Tibial artery (tissue), 4 donors: Measurements from ENCODE around the gene TMCO4.

Experiments used
- DNase-seq, 2 donors: peaks; one replicate each; pipeline ENCODE4 v3.0.0-alpha.2; 2019
- H3K27ac ChIP-seq, 2 donors: fragments of 200-600 bp; sonication (generic) in 1 of 2; 1 replicate in 1 of 2; 2 replicates in 1 of 2; pipeline ENCODE4 v1.5.1; 2018 to 2019; ENCODE audit warnings: mild to moderate bottlenecking in 1 of 2
- H3K27me3 ChIP-seq, 2 donors: fragments of 200-600 bp; sonication (generic) in 1 of 2; one replicate each; pipeline versions ENCODE4 v1.5.1 to v1.6.0; 2016 to 2019
- H3K36me3 ChIP-seq, 3 donors: fragments of 200-600 bp; sonication (generic) in 2 of 3; one replicate each; pipeline ENCODE4 v1.5.1; 2016 to 2019; ENCODE audit warnings: mild to moderate bottlenecking in 2 of 3
- H3K4me1 ChIP-seq, 4 donors: fragments of 200-600 bp; sonication (generic) in 2 of 4; 1 replicate in 3 of 4; 2 replicates in 1 of 4; pipeline ENCODE4 v1.5.1; 2016 to 2019
- H3K4me3 ChIP-seq, 2 donors: fragments of 200-600 bp; sonication (generic) in 1 of 2; 1 replicate in 1 of 2; 2 replicates in 1 of 2; pipeline ENCODE4 v1.5.1; 2018 to 2019; ENCODE audit warnings: mild to moderate bottlenecking in 2 of 2
- H3K9me3 ChIP-seq, 3 donors: fragments of 200-600 bp; sonication (generic) in 1 of 3; one replicate each; pipeline ENCODE4 v1.5.1; 2016 to 2019
- intact Hi-C: fragments of 100-400 bp; cut with DNase I; formaldehyde crosslinking; loops from one replicate; pipeline ENCODE4 v1.15.0; 2023; ENCODE audit warnings: low total_unique reads
- TF ChIP-seq, protein P1 (sequence below), 2 experiments: fragments of 200-600 bp in 1 of 2; fragments of 450-650 bp in 1 of 2; IDR thresholded peaks; one replicate each; pipeline ENCODE4 v1.5.1; 2017 to 2019; ENCODE audit warnings: antibody characterized with exemption in 2 of 2, mild to moderate bottlenecking in 1 of 2, moderate library complexity in 1 of 2

Gene TMCO4

DNA sequence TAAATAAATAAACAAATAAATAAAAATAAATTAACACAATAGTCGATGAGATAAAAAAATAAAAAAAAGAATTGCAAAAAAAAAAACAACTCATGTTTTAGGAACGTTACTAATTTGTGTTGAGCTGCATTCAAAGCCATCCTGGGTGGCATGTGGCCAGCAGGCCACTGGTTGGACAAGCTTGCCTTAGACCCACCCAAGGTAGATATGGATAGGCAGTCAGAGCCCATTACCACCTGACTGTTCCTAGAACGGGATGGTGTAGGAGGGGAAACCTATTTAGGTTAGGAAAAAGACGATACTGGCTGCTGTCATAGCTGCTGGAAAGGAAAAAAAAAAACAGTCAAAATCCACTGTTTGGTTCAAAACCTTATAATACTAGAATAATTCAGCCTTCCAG, 94.3 kb downstream of the TMCO4 start:
- no peak for DNase-seq
- Histone ChIP-seq H3K27ac (no peak overlapping the region), H3K36me3 (peaks cover 4 to 27% (median 4%) of the 10 kb centered on the region in 3 donors), H3K27me3 (no peaks in the 10 kb centered on the region), H3K4me1 (peaks cover 0 to 8% (median 2%) of the 10 kb centered on the region in 4 donors), H3K4me3 (no peak overlapping the region), H3K9me3 (no peaks in the 10 kb centered on the region)
- TF ChIP-seq, protein P1, sequence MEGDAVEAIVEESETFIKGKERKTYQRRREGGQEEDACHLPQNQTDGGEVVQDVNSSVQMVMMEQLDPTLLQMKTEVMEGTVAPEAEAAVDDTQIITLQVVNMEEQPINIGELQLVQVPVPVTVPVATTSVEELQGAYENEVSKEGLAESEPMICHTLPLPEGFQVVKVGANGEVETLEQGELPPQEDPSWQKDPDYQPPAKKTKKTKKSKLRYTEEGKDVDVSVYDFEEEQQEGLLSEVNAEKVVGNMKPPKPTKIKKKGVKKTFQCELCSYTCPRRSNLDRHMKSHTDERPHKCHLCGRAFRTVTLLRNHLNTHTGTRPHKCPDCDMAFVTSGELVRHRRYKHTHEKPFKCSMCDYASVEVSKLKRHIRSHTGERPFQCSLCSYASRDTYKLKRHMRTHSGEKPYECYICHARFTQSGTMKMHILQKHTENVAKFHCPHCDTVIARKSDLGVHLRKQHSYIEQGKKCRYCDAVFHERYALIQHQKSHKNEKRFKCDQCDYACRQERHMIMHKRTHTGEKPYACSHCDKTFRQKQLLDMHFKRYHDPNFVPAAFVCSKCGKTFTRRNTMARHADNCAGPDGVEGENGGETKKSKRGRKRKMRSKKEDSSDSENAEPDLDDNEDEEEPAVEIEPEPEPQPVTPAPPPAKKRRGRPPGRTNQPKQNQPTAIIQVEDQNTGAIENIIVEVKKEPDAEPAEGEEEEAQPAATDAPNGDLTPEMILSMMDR (IDR thresholded peaks at IDR 0.05), result no peak
- intact Hi-C loops, result no loop called here

DNA sequence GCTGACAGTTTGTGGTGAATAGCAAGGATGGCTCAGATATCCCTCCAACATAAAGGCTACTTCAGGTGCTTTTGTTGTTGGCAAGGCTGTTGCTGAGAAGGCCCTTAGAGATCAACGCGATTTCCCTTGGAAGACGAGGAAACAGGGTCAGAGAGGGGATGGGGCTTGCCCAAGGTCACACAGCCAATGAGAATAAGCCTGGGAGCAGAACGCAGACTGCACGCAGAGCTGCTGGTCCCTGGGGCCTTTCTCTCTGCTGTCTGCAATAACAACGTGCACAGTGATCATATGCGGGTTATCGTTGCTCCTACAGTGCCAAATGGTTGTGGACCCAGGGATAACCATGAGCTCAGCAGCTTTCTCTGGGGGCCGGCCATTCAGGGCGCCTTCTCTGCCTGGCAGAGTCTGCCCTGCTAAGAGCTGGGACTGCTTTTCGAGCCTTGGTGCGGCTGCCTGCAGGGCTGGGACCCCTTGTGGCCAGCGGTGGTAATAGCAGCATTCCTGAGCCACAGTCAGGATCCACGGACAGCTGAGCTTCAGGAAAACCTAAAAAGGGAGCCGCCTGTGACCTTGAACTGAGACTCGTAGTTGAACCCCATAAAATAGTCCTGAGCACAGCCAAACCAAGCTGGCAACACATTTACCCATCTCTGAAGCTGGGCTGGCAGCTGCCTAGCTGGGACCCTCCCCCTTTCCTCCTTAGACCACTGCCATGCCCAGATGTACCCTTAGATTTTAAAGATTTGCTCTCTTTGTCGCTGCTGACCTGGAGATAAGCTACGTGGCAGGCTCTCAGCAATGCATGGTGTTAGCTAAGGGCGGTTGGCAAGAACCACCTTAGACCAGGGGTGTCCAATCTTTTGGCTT, 95.2 kb downstream of the TMCO4 start:
- Histone ChIP-seq H3K4me1 (peaks cover 0 to 8% (median 2%) of the 10 kb centered on the region in 4 donors), H3K9me3 (no peaks in the 10 kb centered on the region), H3K27me3 (no peaks in the 10 kb centered on the region), H3K36me3 (peaks cover 5 to 30% (median 13%) of the 10 kb centered on the region in 3 donors), H3K4me3 (no peak overlapping the region), H3K27ac (no peak overlapping the region)
- TF ChIP-seq, protein P1 (IDR thresholded peaks at IDR 0.05), result peak; percentile 84 to 91
- DNase-seq, result peak; percentile 67 to 78
- intact Hi-C loops, result no loop called here

DNA sequence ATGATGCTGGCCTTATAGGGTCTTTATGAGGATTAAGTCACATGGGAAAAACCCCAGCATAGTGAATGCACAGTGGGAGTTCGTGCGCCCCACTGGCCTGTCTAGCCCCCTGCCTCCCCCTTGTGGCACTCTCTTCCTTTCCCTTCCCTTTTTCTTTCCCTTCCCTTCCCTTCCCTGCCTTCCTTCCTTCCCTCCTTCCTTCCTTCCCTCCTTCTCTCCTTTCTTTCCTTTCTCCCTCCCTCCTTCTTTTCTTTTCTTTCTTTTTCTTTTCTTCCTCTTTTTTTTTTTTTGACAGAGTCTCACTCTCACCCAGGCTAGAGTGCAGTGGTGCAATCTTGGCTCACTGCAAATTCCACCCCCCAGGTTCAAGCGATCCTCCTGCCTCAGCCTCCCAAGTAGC, 96.4 kb downstream of the TMCO4 start:
- H3K4me3 ChIP-seq, result no peak overlapping the region
- no peak for DNase-seq
- peaks cover 0 to 8% (median 2%) of the 10 kb centered on the region in 4 donors for H3K4me1 ChIP-seq
- TF ChIP-seq, protein P1 (IDR thresholded peaks at IDR 0.05), result no peak
- H3K27ac ChIP-seq, result no peak overlapping the region
- H3K36me3 ChIP-seq, result peaks cover 5 to 37% (median 13%) of the 10 kb centered on the region in 3 donors
- intact Hi-C loops, result loop anchor here (2.0 kb wide), 1 partner anchor 38 kb away; the partner anchor contains the start of gene HTR6
- no peaks in the 10 kb centered on the region for H3K9me3 ChIP-seq
- no peaks in the 10 kb centered on the region for H3K27me3 ChIP-seq

DNA sequence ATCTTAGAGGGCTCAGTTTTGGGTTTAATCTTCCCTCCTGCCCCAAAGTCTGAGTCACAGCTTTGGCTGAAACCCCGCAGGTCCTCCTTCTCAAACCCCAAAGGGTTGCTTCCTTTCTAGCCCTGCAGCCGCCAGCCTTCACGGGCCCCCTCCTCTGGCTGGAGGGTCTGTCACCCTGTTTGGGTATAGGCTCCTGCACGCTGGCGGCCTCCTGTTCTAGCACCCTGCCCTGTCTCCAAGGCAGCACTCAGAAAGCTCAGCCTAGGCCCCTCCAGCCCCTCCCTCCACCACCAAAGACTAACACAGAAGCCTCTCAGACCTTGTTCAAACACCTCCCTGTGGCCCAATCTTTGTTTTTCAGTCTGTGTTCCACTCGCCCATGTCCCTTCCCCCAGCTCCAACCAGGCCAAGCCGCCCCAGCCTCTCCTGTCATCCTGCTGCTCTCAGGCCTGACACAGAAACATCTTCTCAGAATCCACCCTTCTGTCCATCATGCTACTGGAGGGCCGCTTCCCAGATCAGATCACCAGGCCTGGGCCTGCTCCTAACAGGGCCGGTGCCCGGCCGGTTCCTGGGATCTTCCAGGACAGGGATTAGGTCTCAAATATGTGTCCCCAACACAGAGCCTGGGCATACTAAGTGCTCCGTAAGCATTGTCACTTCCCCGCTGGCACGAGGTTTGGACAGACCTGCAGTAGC, 99.5 kb downstream of the TMCO4 start:
- no peaks in the 10 kb centered on the region for H3K27me3 ChIP-seq
- H3K4me1 ChIP-seq, result peaks cover 0 to 8% (median 2%) of the 10 kb centered on the region in 4 donors
- no peak overlapping the region for H3K27ac ChIP-seq
- DNase-seq, result no peak
- peaks cover 21 to 57% (median 38%) of the 10 kb centered on the region in 3 donors for H3K36me3 ChIP-seq
- no peaks in the 10 kb centered on the region for H3K9me3 ChIP-seq
- H3K4me3 ChIP-seq, result no peak overlapping the region
- intact Hi-C loops, result no loop called here
- TF ChIP-seq, protein P1 (IDR thresholded peaks at IDR 0.05), result no peak

DNA sequence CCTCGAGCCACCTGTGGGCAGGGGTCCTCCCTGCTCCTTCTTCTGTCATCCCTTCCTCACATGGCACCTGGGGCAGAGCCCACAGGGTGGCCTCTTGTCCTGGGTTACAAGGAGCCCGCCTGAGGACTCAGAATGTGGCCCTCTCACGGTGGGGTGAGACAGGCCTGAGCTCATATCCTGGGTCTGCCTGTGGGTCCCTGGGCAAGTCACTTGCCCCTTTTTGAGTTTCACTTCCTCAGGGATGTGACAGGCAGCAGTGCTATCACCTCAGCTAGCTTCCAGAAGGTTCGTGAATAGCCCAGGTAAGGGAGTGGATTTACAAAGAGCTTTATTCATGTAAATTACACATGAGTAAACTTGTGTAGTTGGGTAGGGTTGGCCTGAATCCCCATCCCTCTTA, 101.5 kb downstream of the TMCO4 start:
- peaks cover 41 to 77% (median 56%) of the 10 kb centered on the region in 3 donors for H3K36me3 ChIP-seq
- no peaks in the 10 kb centered on the region for H3K9me3 ChIP-seq

More for the DNA sequence above, 101.5 kb downstream of the TMCO4 start:
- H3K27ac ChIP-seq, result no peak overlapping the region
- no peaks in the 10 kb centered on the region for H3K4me1 ChIP-seq
- TF ChIP-seq, protein P1 (IDR thresholded peaks at IDR 0.05), result no peak
- H3K4me3 ChIP-seq, result no peak overlapping the region
- no peaks in the 10 kb centered on the region for H3K27me3 ChIP-seq
- DNase-seq, result no peak
- intact Hi-C loops, result no loop called here
